Smooth muscle cell (in vitro differentiated cells): ENCODE data around the gene RSPO1. TPM values are rescaled to one million over a fixed set of nuclear protein-coding genes. Genes with fewer than 3 reads are reported as not detected.

Source experiments
- DNase-seq: peaks from one replicate; lab custom pipeline; 2025; ENCODE audit not compliant: unreplicated experiment; lab: John Stamatoyannopoulos, UW
- H2AFZ ChIP-seq: fragments of 200-600 bp; sonication (generic); 2 replicates; pipeline ENCODE4 v1.6.0; 2016; ENCODE audit warnings: antibody characterized with exemption, low read depth, mild to moderate bottlenecking
- H3F3A ChIP-seq: fragments of 200-600 bp; sonication (generic); 2 replicates; pipeline ENCODE4 v1.6.0; 2017; ENCODE audit warnings: antibody characterized with exemption, low read depth
- H3K27ac ChIP-seq: fragments of 200-600 bp; sonication (generic); 2 replicates; pipeline ENCODE4 v1.5.1; 2016; ENCODE audit warnings: low read depth, mild to moderate bottlenecking
- H3K27me3 ChIP-seq: fragments of 200-600 bp; sonication (generic); 2 replicates; pipeline ENCODE4 v1.6.1; 2016; ENCODE audit warnings: low read depth, mild to moderate bottlenecking
- H3K36me3 ChIP-seq: fragments of 200-600 bp; sonication (generic); 2 replicates; pipeline ENCODE4 v1.5.1; 2016; ENCODE audit warnings: low read depth
- H3K4me1 ChIP-seq: fragments of 200-600 bp; sonication (generic); 2 replicates; pipeline ENCODE4 v1.5.1; 2016; ENCODE audit warnings: low read depth
- H3K4me2 ChIP-seq: fragments of 200-600 bp; sonication (generic); 2 replicates; pipeline ENCODE4 v1.6.0; 2016; ENCODE audit warnings: mild to moderate bottlenecking
- H3K4me3 ChIP-seq: fragments of 200-600 bp; sonication (generic); 2 replicates; pipeline ENCODE4 v1.5.1; 2016; ENCODE audit warnings: mild to moderate bottlenecking
- H3K79me2 ChIP-seq: fragments of 200-600 bp; sonication (generic); 2 replicates; pipeline ENCODE4 v1.6.0; 2016; ENCODE audit warnings: low read depth, mild to moderate bottlenecking
- H3K9ac ChIP-seq: fragments of 200-600 bp; sonication (generic); 2 replicates; pipeline ENCODE4 v1.6.0; 2016; ENCODE audit warnings: low read depth
- H3K9me3 ChIP-seq: fragments of 200-600 bp; sonication (generic); replicated peaks from 2 replicates; pipeline ENCODE4 v1.5.1; 2016; ENCODE audit warnings: low read depth
- H4K20me1 ChIP-seq: fragments of 200-600 bp; sonication (generic); 2 replicates; pipeline ENCODE4 v1.6.0; 2016; ENCODE audit warnings: low read depth
- WGBS: methylation state at CpG from one replicate; pipeline ENCODE4 v1.1.7; 2016; ENCODE audit warnings: low lambda C conversion rate; 5-methylcytosine and 5-hydroxymethylcytosine counted together
- polyA plus RNA-seq: library from polyadenylated mRNA; unstranded; fragments of >200 nt; fragmentation: Nextera tagmentation; extraction: Ambion mirVana; gene quantifications from 2 replicates; pipeline ENCODE4 v1.2.1, GENCODE V29; 2016
- total RNA-seq: library from RNA; depleted of rRNA; stranded (reverse); fragments of >200 nt; gene quantifications from 2 replicates; pipeline ENCODE4 v1.2.3, GENCODE V29; 2014
- TF ChIP-seq, protein P1 (sequence below): fragments of 200-600 bp; sonication (generic); IDR thresholded peaks from 2 replicates; pipeline ENCODE4 v1.5.1; 2017; ENCODE audit warnings: borderline replicate concordance, mild to moderate bottlenecking, antibody characterized with exemption; ENCODE audit not compliant: insufficient read depth, poor library complexity, severe bottlenecking

The RSPO1 gene
- total and polyA plus RNA-seq, 2 experiments from 2014 or later, result not detected

DNA sequence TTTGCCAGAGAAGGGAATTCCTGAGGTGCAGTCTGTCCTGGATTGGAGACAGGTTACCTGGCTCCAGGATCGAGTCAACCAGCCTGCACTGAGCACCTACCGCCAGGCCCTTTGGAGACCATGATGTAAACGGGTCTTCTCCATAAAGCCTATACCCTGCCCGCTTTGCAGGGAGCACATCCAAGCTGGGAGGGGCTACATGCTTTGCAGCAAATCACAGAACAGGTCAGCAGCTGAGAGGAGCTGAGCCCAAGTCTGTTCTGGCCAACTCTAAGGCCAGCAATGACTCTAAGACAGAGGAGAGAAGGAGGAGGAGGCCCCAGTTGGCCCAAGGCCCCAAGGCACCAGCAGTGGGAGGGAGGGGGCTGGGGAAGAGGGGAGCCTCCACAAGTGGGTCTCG, 15.5 kb upstream of the RSPO1 start:
- TF ChIP-seq, protein P1, sequence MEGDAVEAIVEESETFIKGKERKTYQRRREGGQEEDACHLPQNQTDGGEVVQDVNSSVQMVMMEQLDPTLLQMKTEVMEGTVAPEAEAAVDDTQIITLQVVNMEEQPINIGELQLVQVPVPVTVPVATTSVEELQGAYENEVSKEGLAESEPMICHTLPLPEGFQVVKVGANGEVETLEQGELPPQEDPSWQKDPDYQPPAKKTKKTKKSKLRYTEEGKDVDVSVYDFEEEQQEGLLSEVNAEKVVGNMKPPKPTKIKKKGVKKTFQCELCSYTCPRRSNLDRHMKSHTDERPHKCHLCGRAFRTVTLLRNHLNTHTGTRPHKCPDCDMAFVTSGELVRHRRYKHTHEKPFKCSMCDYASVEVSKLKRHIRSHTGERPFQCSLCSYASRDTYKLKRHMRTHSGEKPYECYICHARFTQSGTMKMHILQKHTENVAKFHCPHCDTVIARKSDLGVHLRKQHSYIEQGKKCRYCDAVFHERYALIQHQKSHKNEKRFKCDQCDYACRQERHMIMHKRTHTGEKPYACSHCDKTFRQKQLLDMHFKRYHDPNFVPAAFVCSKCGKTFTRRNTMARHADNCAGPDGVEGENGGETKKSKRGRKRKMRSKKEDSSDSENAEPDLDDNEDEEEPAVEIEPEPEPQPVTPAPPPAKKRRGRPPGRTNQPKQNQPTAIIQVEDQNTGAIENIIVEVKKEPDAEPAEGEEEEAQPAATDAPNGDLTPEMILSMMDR, result no peak
- Histone ChIP-seq H3K27me3 (no peaks in the 10 kb centered on the region), H4K20me1 (no peaks in the 10 kb centered on the region), H3K9ac (no peak overlapping the region), H3K4me1 (no peaks in the 10 kb centered on the region), H3K27ac (no peak overlapping the region), H3F3A (no peaks in the 10 kb centered on the region), H3K4me2 (no peak overlapping the region), H3K79me2 (no peaks in the 10 kb centered on the region), H3K9me3 (no peaks in the 10 kb centered on the region), H3K36me3 (no peaks in the 10 kb centered on the region), H2AFZ (no peak overlapping the region), H3K4me3 (no peak overlapping the region)
- DNase-seq, result no peak
- WGBS, result 80% methylated on average over 5 of the region's 5 CpGs

GRCh38 chr1:37647281-37647680, 12.6 kb upstream of the RSPO1 start:
- H3K9me3 ChIP-seq, result no peaks in the 10 kb centered on the region
- no peak for DNase-seq
- H2AFZ ChIP-seq, result no peak overlapping the region
- no peaks in the 10 kb centered on the region for H3K36me3 ChIP-seq
- no peaks in the 10 kb centered on the region for H3F3A ChIP-seq
- no peaks in the 10 kb centered on the region for H4K20me1 ChIP-seq
- H3K9ac ChIP-seq, result no peak overlapping the region
- H3K4me3 ChIP-seq, result no peak overlapping the region
- H3K4me1 ChIP-seq, result no peaks in the 10 kb centered on the region
- 79% methylated on average over 7 of the region's 7 CpGs for WGBS
- H3K27me3 ChIP-seq, result peaks cover 26% of the 10 kb centered on the region
- H3K79me2 ChIP-seq, result no peaks in the 10 kb centered on the region
- H3K27ac ChIP-seq, result no peak overlapping the region
- no peak overlapping the region for H3K4me2 ChIP-seq
- TF ChIP-seq, protein P1, result no peak

GRCh38 chr1:37641059-37641458, 6.4 kb upstream of the RSPO1 start:
- no peaks in the 10 kb centered on the region for H3K9me3 ChIP-seq
- H2AFZ ChIP-seq, result no peak overlapping the region
- no peak overlapping the region for H3K4me3 ChIP-seq
- H3K4me1 ChIP-seq, result no peaks in the 10 kb centered on the region
- H3K27me3 ChIP-seq, result peaks cover 87% of the 10 kb centered on the region
- TF ChIP-seq, protein P1, result no peak
- WGBS, result 100% methylated on average over 1 of the region's 1 CpG
- no peaks in the 10 kb centered on the region for H3K79me2 ChIP-seq
- DNase-seq, result no peak
- no peaks in the 10 kb centered on the region for H4K20me1 ChIP-seq
- no peaks in the 10 kb centered on the region for H3F3A ChIP-seq
- no peaks in the 10 kb centered on the region for H3K36me3 ChIP-seq
- no peak overlapping the region for H3K9ac ChIP-seq
- no peak overlapping the region for H3K4me2 ChIP-seq
- H3K27ac ChIP-seq, result no peak overlapping the region

DNA sequence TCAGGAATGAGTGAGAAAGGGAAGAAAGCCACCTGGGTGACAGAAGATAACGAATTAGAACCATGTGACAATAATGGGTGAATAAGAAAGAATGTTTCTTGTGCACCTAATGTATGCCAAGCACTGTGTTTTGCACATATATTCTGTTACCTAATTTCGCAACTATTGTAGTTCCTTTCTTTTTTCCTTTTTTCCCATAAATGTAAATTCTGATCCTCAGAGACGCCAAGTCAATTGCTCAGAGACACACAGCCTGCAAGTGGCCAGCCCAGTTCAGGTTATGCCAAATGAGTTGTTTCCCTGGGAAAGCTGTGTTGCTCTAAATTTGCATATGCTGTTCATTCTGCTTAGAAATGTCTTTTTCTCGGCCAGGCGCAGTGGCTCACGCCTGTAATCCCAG, 1.7 kb upstream of the RSPO1 start:
- 79% methylated on average over 6 of the region's 6 CpGs for WGBS
- H3K4me3 ChIP-seq, result no peak overlapping the region
- peaks cover 99% of the 10 kb centered on the region for H3K27me3 ChIP-seq
- no peaks in the 10 kb centered on the region for H3K36me3 ChIP-seq
- no peak overlapping the region for H3K9ac ChIP-seq
- H3K27ac ChIP-seq, result no peak overlapping the region
- no peaks in the 10 kb centered on the region for H4K20me1 ChIP-seq
- H3K4me2 ChIP-seq, result no peak overlapping the region
- TF ChIP-seq, protein P1, result no peak
- H3K79me2 ChIP-seq, result no peaks in the 10 kb centered on the region
- H2AFZ ChIP-seq, result no peak overlapping the region
- peaks cover 7% of the 10 kb centered on the region for H3K4me1 ChIP-seq
- H3F3A ChIP-seq, result no peaks in the 10 kb centered on the region
- H3K9me3 ChIP-seq, result no peaks in the 10 kb centered on the region
- no peak for DNase-seq
